ENCODE results near the gene NPY4R.
"Not testable (repeated sequence)": the region's sequence is repeated elsewhere in the genome, so short reads cannot be mapped to it uniquely, and the experiment has no call there.

NPY4R gene

DNA sequence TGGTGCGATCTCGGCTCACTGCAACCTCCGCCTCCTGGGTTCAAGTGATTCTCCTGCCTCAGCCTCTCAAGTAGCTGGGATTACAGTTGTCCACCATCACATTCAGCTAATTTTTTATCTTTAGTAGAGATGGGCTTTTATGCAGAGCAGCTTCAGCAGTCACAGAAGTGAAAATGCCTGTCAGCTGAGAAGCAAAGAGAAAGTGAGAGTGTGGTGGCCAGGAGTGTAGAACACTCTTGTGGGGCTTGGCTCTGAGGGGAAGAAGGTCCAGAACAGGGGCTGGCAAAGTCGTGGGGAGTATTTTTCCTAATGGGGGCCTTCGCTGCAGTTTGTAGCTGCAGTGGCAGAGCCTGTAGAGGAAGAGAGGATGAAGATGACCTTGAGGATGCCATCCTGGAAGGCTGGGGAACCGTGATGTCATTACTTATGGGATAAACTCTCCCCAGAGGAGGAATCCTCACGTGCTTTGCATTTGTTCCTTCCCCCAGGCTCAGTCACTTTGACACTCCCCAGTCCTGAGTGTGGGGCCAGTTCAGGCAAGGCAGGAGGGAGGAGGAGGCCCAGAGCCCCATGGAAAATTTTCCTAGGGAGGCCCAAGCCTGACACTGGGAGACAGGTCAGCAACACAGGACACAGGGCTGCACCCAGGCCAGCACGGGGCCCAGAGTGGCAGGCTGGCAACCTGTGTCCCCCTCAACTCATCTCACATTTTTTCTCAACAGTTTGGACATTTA lies 20.2 kb downstream of the NPY4R start:
- not testable (repeated sequence) for H3K36me3 ChIP-seq; DNase-seq; H3K27ac ChIP-seq; H3K27me3 ChIP-seq (ENCODE audit: insufficient read depth, low read depth, severe bottlenecking); H3K9me3 ChIP-seq (ENCODE audit: severe bottlenecking); H3K4me3 ChIP-seq (ENCODE audit: low read depth, low read length)

DNA sequence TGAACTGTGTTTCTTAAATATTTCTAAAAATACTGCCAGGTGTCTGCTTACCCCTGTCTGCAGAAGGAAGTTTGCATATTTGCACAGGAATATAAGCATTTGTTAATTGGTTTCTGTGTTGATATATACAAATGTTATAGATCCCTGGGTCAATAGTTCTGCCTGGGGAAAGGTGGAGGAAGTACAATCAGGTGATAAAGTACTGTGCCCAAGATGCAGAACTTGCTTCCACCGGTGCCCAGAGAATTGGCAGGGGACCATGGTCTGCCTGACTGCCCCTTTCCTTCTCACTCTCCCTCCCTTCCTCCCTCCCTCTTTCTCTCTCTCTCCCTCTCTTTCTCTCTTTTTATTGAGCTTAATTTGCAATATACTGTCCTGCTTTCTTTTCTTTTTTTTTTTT lies 22.3 kb downstream of the NPY4R start:
- not testable (repeated sequence) for DNase-seq; H3K4me3 ChIP-seq (ENCODE audit: low read depth, low read length); H3K27me3 ChIP-seq (ENCODE audit: insufficient read depth, low read depth, severe bottlenecking); H3K27ac ChIP-seq; H3K36me3 ChIP-seq; H3K9me3 ChIP-seq (ENCODE audit: severe bottlenecking)

DNA sequence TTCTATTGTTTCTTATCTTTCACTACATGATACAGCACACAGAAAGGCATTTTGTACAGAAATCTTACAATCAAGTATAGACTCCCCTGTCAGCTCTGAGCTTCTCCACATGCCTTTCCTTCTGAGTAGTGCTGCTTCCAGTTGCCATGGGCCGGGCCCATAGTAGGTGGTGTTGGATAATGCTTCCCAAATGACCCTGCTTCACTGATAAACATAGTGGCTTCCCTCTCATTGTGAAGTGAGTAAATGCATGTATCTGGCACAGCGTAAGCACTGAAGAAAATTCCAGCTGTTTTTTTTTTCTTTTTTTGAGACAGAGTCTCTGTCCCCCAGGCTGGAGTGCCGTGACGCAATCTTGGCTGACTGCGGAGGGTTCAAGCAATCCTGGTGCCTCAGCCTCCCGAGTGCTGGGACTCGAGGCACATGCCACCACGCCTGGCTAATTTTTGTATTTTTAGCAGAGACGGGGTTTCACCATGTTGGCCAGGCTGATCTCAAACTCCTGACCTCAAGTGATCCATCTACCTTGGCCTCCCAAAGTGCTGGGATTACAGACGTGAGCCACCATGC lies 23.0 kb downstream of the NPY4R start:
- not testable (repeated sequence) for H3K27ac ChIP-seq; DNase-seq; H3K9me3 ChIP-seq (ENCODE audit: severe bottlenecking); H3K4me3 ChIP-seq (ENCODE audit: low read depth, low read length); H3K36me3 ChIP-seq; H3K27me3 ChIP-seq (ENCODE audit: insufficient read depth, low read depth, severe bottlenecking)

DNA sequence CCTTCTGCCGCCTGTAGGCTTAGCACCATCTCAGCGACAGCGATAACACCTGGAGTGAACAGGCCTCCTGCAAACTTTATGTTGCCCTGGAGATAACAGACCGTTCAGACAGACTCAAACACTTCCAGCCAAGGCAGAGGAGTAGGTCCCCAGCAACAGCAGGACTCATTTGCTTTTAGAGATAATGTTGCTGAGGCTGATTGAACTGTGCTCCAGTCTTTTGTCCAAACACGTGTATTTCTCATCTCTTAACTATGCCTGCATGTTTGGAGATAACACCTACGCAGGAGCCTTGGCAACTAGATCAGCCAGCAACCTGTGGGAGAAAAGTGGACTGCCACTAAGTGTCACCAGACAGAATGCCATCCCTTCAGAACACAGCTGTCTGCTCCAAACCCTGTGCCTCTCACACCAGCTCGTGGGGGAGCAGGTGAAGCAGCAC lies 23.9 kb downstream of the NPY4R start:
- H3K27me3 ChIP-seq (ENCODE audit: insufficient read depth, low read depth, severe bottlenecking); H3K9me3 ChIP-seq (ENCODE audit: severe bottlenecking); H3K36me3 ChIP-seq; DNase-seq; H3K27ac ChIP-seq; H3K4me3 ChIP-seq (ENCODE audit: low read depth, low read length): not testable (repeated sequence)

DNA sequence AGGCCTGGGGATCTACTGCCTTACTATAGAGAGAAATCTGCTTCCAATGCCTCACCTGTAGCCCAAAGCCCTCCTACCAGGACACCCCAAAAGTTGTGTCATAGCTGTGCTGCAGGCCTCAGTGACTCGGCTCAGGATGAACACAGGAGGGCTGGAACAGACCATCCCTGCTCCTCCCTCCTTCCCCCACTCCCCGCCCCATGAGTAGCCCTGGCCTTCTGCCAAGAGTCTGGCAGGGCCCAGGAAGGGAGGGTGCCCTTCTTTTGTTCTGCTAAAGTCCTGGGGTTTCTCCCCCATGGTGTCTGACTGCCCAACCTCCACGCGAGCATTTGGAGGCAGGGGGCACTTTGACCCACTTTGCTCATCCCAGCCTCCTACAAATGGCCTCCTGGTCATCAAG lies 24.8 kb downstream of the NPY4R start:
- H3K36me3 ChIP-seq; H3K9me3 ChIP-seq (ENCODE audit: severe bottlenecking); H3K4me3 ChIP-seq (ENCODE audit: low read depth, low read length); H3K27ac ChIP-seq; DNase-seq; H3K27me3 ChIP-seq (ENCODE audit: insufficient read depth, low read depth, severe bottlenecking): not testable (repeated sequence)

DNA sequence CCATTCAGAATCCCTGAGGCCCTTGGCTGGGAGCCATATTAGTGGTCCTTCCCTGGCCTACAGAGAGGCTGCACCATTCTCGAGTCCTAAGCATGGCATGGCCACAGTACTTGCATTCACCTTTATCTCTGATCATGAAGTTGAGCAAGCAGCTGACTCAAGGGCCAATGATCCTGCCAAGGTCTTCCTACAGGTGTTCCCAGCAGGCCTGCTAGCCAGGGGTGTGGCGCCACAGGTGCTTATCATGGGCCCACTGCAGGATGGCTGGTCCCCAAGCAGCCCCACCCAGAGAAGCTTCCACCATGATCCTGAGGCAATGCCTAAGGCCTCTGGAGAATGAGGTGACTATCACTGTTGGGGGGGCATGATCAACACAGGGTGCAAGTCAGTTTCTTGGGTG lies 42.2 kb downstream of the NPY4R start:
- H3K27me3 ChIP-seq (ENCODE audit: insufficient read depth, low read depth, severe bottlenecking); H3K36me3 ChIP-seq; DNase-seq; H3K9me3 ChIP-seq (ENCODE audit: severe bottlenecking); H3K4me3 ChIP-seq (ENCODE audit: low read depth, low read length); H3K27ac ChIP-seq: not testable (repeated sequence)

DNA sequence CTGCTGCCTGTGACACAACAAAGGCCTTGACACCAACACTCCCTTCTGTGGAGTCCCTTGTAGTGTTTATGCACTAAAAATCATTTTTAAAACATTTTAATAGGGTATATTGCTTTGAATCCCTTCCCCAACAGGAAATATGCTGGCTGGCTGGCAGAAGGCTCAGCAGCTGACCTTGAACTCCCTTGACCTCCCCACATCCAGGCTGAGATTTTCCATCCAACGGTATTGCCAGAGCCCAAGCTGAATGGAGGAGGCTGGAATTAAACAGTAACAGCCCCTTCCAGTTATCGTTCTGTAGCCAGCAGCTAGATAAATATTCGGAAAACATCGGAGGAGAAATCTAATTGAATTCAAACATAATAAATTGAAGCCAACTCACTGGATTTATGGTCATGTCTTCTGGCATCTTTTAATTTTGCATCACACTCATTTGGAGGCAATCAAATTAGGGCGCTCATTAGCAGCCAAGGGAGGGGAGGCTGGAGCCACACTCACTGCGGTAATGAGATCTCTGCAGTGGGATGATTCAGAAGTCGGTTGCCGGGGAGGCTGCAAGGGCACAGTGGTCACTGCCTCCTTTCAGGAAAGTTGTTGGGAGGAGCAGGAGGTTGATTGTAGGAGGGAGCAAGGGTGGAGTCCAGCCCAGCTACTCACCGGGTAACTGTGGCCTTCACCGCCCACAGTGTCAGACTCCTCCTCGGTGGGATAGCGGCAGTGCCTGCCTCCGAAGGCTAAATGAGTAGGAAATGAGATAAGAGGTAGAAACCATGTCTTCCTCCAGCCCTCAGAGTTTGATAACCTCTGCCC lies 46.0 kb downstream of the NPY4R start:
- not testable (repeated sequence) for H3K27me3 ChIP-seq (ENCODE audit: insufficient read depth, low read depth, severe bottlenecking); H3K36me3 ChIP-seq; H3K9me3 ChIP-seq (ENCODE audit: severe bottlenecking); H3K27ac ChIP-seq; DNase-seq; H3K4me3 ChIP-seq (ENCODE audit: low read depth, low read length)

DNA sequence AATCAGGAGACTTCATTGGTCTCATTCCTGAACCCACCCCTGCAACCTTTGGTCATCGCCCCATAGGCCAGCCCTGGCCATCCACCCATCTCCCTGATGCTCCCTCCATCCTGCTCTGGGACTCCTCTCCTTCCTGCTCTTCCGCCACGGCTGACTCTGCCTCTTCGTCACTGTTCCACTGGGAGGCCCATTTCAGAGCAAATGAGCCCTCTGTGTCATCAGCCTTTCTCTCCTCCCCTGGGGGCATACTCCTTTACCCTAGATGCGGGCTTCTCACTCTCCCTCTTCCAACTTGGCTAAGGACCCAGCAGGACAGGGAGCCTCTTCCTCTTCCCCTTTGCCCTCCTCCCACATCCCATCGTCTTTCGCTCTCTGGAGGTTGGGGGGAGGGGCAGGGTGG lies 47.5 kb downstream of the NPY4R start:
- H3K27ac ChIP-seq: not testable (repeated sequence)

DNA sequence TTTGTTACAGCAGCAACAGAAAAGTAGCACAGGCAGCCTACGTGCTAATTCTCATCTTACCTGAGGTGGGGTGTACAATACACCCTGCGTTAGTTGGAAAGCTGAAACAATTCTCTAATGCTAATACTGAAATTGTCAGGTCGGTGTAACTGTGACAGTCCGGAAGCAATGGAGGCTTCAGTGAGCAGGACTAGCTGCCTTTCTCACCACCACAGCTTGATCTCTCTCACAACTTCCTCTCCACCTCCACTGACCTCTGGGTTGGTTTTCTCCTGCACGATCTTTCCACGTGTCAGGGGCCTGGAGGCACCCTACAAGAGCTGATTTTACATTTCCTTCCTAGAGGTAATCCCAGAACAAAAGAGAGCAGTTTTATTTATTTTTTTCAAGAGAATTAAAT lies 50.5 kb downstream of the NPY4R start:
- H3K36me3 ChIP-seq; H3K27me3 ChIP-seq (ENCODE audit: insufficient read depth, low read depth, severe bottlenecking); H3K27ac ChIP-seq; H3K9me3 ChIP-seq (ENCODE audit: severe bottlenecking); H3K4me3 ChIP-seq (ENCODE audit: low read depth, low read length); DNase-seq: not testable (repeated sequence)

More for the DNA sequence above, 47.5 kb downstream of the NPY4R start:
- not testable (repeated sequence) for H3K27me3 ChIP-seq (ENCODE audit: insufficient read depth, low read depth, severe bottlenecking); DNase-seq; H3K36me3 ChIP-seq; H3K9me3 ChIP-seq (ENCODE audit: severe bottlenecking); H3K4me3 ChIP-seq (ENCODE audit: low read depth, low read length)

DNA sequence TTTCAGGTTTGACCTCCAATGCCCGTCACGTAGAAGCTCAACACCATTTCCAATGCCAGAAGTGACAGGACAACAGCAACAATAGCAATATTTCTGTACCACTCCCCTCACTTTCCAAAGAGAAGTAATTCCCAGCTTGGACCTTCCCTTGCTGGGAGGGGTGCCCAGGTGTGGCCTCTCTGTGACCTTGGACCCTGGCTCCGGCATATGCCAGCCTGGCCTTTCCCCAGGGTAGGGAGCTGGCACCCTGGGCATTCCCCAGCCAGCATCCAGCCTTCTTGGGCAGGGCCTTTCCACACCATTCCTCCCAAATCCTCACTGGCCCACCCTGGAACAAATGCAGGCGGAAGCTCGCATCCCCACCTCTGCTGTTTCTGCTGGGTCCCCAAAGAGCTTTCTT lies 53.1 kb downstream of the NPY4R start:
- H3K27ac ChIP-seq; DNase-seq; H3K9me3 ChIP-seq (ENCODE audit: severe bottlenecking); H3K4me3 ChIP-seq (ENCODE audit: low read depth, low read length); H3K36me3 ChIP-seq; H3K27me3 ChIP-seq (ENCODE audit: insufficient read depth, low read depth, severe bottlenecking): not testable (repeated sequence)

DNA sequence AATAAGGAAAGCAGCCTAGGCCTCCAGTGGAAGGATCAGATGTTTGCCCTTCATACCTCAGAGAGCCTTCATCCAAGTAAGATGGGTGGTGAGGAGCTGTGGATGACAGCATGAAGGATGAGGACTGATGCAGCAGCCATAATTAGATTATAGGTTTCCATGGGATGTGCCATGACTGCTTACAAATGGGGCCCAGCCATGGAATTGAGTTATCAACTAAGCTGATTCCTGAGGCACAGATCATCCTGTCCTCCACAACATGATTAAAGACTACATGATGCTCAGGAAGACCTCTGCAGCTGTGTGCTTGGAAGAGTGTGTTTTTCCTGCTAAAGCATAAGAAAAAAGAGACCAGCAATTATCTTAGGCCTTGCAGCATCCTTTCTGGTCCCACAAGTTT lies 54.6 kb downstream of the NPY4R start:
- H3K9me3 ChIP-seq (ENCODE audit: severe bottlenecking); DNase-seq; H3K27me3 ChIP-seq (ENCODE audit: insufficient read depth, low read depth, severe bottlenecking); H3K4me3 ChIP-seq (ENCODE audit: low read depth, low read length); H3K27ac ChIP-seq; H3K36me3 ChIP-seq: not testable (repeated sequence)

All from WERI-Rb-1 (cell line).